HAP-1 (cell line): ENCODE results near the gene ACOX3.
"Not testable (repeated sequence)": the region's sequence is repeated elsewhere in the genome, so short reads cannot be mapped to it uniquely, and the experiment has no call there.

Experiments
- DNase-seq, 2 experiments: peaks; one replicate each; pipeline ENCODE4 v3.0.0-alpha.2; 2016 to 2020; ENCODE audit warnings: low spot score in 2 of 2
- H3K27me3 ChIP-seq: fragments of 250-450 bp; sonication (Bioruptor Pico); 2 replicates; pipeline ENCODE4 v1.5.1; 2020; ENCODE audit warnings: low read depth, mild to moderate bottlenecking, moderate library complexity
- H3K36me3 ChIP-seq: fragments of 250-450 bp; sonication (Bioruptor Pico); replicated peaks from 2 replicates; pipeline ENCODE4 v1.5.1; 2020; ENCODE audit warnings: mild to moderate bottlenecking
- H3K4me1 ChIP-seq: fragments of 250-450 bp; sonication (Bioruptor Pico); 2 replicates; pipeline ENCODE4 v1.5.1; 2020; ENCODE audit warnings: mild to moderate bottlenecking
- H3K4me3 ChIP-seq: fragments of 250-450 bp; sonication (Bioruptor Pico); 2 replicates; pipeline ENCODE4 v1.5.1; 2020; ENCODE audit warnings: mild to moderate bottlenecking, moderate library complexity
- H3K9me3 ChIP-seq: fragments of 250-450 bp; sonication (Bioruptor Pico); 2 replicates; pipeline ENCODE4 v1.5.1; 2020; ENCODE audit warnings: mild to moderate bottlenecking, moderate library complexity
- in situ Hi-C: fragments of 300-500 bp; cut with MboI; formaldehyde crosslinking; loops from 3 replicates; pipeline ENCODE4 v1.14.3; 2020; ENCODE audit warnings: low sequenced_read_pairs, inconsistent platforms, mixed read lengths

The ACOX3 gene

GRCh38 chr4:8345946-8346814 is 94.3 kb downstream of the ACOX3 start:
- Histone ChIP-seq H3K27me3 (no peaks in the 10 kb centered on the region), H3K4me3 (no peak overlapping the region), H3K36me3 (no peaks in the 10 kb centered on the region), H3K9me3 (no peaks in the 10 kb centered on the region), H3K4me1 (no peaks in the 10 kb centered on the region)
- in situ Hi-C loops, result no loop called here
- peak in 1 of 2 experiments; percentile 6 for DNase-seq

- no peaks in the 10 kb centered on the region for H3K9me3 ChIP-seq
- H3K4me3 ChIP-seq, result no peak overlapping the region
- in situ Hi-C loops, result no loop called here
- DNase-seq, result peak in 1 of 2 experiments; percentile 4
- H3K27me3 ChIP-seq, result no peaks in the 10 kb centered on the region
- H3K4me1 ChIP-seq, result no peaks in the 10 kb centered on the region
- no peaks in the 10 kb centered on the region for H3K36me3 ChIP-seq
Measured at GRCh38 chr4:8345053-8345945, 95.2 kb downstream of the ACOX3 start.

- no peaks in the 10 kb centered on the region for H3K9me3 ChIP-seq
- in situ Hi-C loops, result no loop called here
- H3K27me3 ChIP-seq, result no peaks in the 10 kb centered on the region
- H3K36me3 ChIP-seq, result no peaks in the 10 kb centered on the region
- DNase-seq, result peak in 1 of 2 experiments; percentile 3
- H3K4me1 ChIP-seq, result no peaks in the 10 kb centered on the region
- no peak overlapping the region for H3K4me3 ChIP-seq
Measured at GRCh38 chr4:8344377-8344776, 96.1 kb downstream of the ACOX3 start.

DNA sequence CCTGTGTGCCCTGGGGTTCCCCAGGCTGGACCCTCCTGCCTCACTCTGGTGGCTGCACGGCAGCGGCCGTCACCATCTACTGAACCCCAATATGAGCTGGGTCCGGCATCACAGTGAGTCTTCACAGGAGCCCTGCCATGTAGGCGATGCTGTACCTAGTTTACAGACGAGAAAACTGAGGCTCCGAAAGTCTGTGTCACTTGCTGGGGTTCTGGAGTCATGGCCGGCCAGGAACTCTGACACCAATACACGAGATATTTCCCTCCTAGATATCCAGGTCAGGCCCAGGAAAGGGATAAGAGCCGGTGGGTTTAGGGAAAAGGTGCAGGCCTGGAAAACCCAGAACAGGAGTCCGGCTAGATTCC is 96.6 kb downstream of the ACOX3 start:
- Histone ChIP-seq H3K4me3 (no peak overlapping the region), H3K4me1 (no peaks in the 10 kb centered on the region), H3K9me3 (no peaks in the 10 kb centered on the region), H3K36me3 (no peaks in the 10 kb centered on the region), H3K27me3 (no peaks in the 10 kb centered on the region)
- DNase-seq, result no peak
- in situ Hi-C loops, result no loop called here

DNA sequence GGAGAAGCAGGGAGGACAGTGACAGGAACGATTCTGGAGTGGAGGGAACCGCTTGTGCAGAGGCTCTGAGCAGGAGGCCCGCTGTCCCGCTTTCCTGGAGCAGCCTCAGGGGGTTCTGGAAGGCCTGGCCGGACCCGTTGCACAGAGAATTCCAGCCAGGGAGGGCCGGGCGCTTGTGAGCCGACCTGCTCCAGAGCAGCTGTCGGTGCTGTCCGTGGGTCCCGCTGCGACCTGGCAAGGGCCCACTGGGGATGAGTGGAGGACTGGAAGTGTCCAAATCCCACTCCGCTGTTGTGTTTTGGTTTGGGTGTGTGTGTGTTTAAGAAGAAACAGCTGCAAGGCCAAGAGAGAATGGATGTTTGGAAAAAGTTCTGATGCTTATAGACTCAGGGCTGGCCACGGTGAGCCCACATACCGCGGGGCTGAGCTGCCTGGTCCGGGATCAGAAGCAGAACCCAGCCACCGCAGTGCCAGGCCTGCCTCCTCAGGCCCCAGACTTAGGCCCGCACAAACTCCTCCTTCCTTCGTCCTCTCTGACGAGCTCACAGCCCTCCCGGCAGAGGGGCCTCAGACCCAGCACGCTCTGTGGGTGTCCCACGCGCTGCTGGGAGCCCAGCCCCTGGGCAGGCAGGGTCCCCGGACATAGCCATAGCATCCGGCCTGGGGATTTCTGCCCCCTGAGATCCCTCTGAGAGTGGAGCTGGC is 97.1 kb downstream of the ACOX3 start:
- H3K4me3 ChIP-seq, result no peak overlapping the region
- no peaks in the 10 kb centered on the region for H3K9me3 ChIP-seq
- in situ Hi-C loops, result no loop called here
- no peaks in the 10 kb centered on the region for H3K36me3 ChIP-seq
- no peaks in the 10 kb centered on the region for H3K4me1 ChIP-seq
- no peak for DNase-seq
- H3K27me3 ChIP-seq, result no peaks in the 10 kb centered on the region

GRCh38 chr4:8342651-8343261 is 97.8 kb downstream of the ACOX3 start:
- H3K27me3 ChIP-seq, result no peaks in the 10 kb centered on the region
- in situ Hi-C loops, result no loop called here
- peak in 1 of 2 experiments; percentile 24 for DNase-seq
- no peaks in the 10 kb centered on the region for H3K9me3 ChIP-seq
- H3K4me1 ChIP-seq, result no peaks in the 10 kb centered on the region
- H3K36me3 ChIP-seq, result no peaks in the 10 kb centered on the region
- no peak overlapping the region for H3K4me3 ChIP-seq

DNA sequence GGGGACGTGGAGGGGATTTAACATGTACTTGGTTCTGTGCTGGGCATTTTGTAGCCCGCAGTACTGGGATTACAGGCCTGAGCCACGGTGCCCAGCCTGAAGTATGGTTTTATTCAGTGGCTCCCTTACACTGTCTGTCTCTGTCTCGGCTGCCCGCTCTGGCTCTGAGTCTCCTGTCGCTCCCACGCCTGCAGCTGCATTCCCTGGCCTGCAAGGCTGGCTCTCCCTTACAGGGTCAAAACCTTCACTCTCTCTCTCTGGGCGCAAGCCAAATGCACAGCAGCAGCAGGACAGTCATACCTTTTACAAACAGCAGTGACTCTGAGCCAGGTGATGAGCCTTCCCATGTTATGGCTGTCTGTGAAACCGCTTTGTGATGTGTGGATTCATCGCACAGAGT is 98.8 kb downstream of the ACOX3 start:
- no peaks in the 10 kb centered on the region for H3K4me1 ChIP-seq
- in situ Hi-C loops, result no loop called here
- no peak overlapping the region for H3K4me3 ChIP-seq
- H3K9me3 ChIP-seq, result no peaks in the 10 kb centered on the region
- DNase-seq, result no peak
- H3K27me3 ChIP-seq, result no peaks in the 10 kb centered on the region
- no peaks in the 10 kb centered on the region for H3K36me3 ChIP-seq

DNA sequence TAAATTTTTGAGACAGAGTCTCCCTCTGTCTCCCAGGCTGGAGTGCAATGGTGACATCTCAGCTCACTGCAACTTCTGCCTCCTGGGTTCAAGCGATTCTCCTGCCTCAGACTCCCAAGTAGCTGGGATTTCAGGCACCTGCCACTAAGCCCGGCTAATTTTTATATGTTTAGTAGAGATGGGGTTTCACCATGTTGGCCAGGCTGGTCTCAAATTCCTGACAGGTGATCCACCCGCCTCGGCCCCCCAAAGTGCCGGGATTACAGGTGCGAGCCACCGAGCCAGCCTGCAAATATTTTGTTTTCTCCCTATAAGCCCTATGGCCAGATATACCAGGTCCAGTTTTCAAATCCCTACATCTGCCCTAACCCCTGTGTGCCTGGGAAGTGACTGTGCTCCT is 99.2 kb downstream of the ACOX3 start:
- H3K9me3 ChIP-seq, H3K27me3 ChIP-seq, H3K4me1 ChIP-seq, DNase-seq, H3K4me3 ChIP-seq, H3K36me3 ChIP-seq, in situ Hi-C loops: not testable (repeated sequence)

- no peaks in the 10 kb centered on the region for H3K27me3 ChIP-seq
- in situ Hi-C loops, result no loop called here
- H3K4me1 ChIP-seq, result no peaks in the 10 kb centered on the region
- H3K4me3 ChIP-seq, result no peak overlapping the region
- DNase-seq, result no peak
- no peaks in the 10 kb centered on the region for H3K9me3 ChIP-seq
- no peaks in the 10 kb centered on the region for H3K36me3 ChIP-seq
Measured at GRCh38 chr4:8340781-8341241, 99.7 kb downstream of the ACOX3 start.

GRCh38 chr4:8338351-8338961 is 102.1 kb downstream of the ACOX3 start:
- DNase-seq, result no peak
- in situ Hi-C loops, result no loop called here
- no peaks in the 10 kb centered on the region for H3K36me3 ChIP-seq
- H3K27me3 ChIP-seq, result no peaks in the 10 kb centered on the region
- H3K4me3 ChIP-seq, result no peak overlapping the region
- H3K9me3 ChIP-seq, result no peaks in the 10 kb centered on the region
- H3K4me1 ChIP-seq, result no peaks in the 10 kb centered on the region

- Histone ChIP-seq H3K4me3 (no peak overlapping the region), H3K27me3 (no peaks in the 10 kb centered on the region), H3K9me3 (no peaks in the 10 kb centered on the region), H3K36me3 (no peaks in the 10 kb centered on the region), H3K4me1 (no peaks in the 10 kb centered on the region)
- in situ Hi-C loops, result no loop called here
- DNase-seq, result no peak
Measured at GRCh38 chr4:8336412-8337075, 104.0 kb downstream of the ACOX3 start.

- in situ Hi-C loops, result no loop called here
- H3K36me3 ChIP-seq, result no peaks in the 10 kb centered on the region
- H3K9me3 ChIP-seq, result no peaks in the 10 kb centered on the region
- no peak overlapping the region for H3K4me3 ChIP-seq
- no peak for DNase-seq
- no peaks in the 10 kb centered on the region for H3K27me3 ChIP-seq
- no peaks in the 10 kb centered on the region for H3K4me1 ChIP-seq
Measured at GRCh38 chr4:8335848-8336247, 104.7 kb downstream of the ACOX3 start.
